Endometrial microvascular endothelial cells (primary cell): ENCODE data around the gene WNK2. TPM values are rescaled to one million over a fixed set of nuclear protein-coding genes. Genes with fewer than 3 reads are reported as not detected.
"Not testable (repeated sequence)": the region's sequence is repeated elsewhere in the genome, so short reads cannot be mapped to it uniquely, and the experiment has no call there.

Source experiments
- in situ Hi-C: cut with HindIII; loops from 2 replicates; pipeline ENCODE4 v1.10.0; 2017; ENCODE audit warnings: low sequenced_read_pairs, low pct_unique_long_range_greater_than_20kb; ENCODE audit errors: inconsistent ontology term
- total RNA-seq: library from RNA; depleted of rRNA; stranded (reverse); fragments of >200 nt; gene quantifications from one replicate; pipeline ENCODE4 v1.2.3, GENCODE V29; 2015; ENCODE audit errors: inconsistent ontology term

Gene WNK2
- total RNA-seq, 1 donor from 2014 or later = not detected

- in situ Hi-C loops = no loop called here
Measured at GRCh38 chr9:93307468-93308157, 123.7 kb downstream of the WNK2 start.

GRCh38 chr9:93308158-93308602 lies 124.2 kb downstream of the WNK2 start:
- in situ Hi-C loops = no loop called here

- in situ Hi-C loops = no loop called here
Measured at GRCh38 chr9:93308676-93309075, 124.7 kb downstream of the WNK2 start.

- in situ Hi-C loops = no loop called here
Measured at GRCh38 chr9:93309889-93310425, 126.0 kb downstream of the WNK2 start.

- in situ Hi-C loops = no loop called here
Measured at GRCh38 chr9:93315118-93315517, 131.2 kb downstream of the WNK2 start.

GRCh38 chr9:93315960-93316359 lies 132.0 kb downstream of the WNK2 start:
- in situ Hi-C loops = no loop called here

GRCh38 chr9:93316726-93317494 lies 133.0 kb downstream of the WNK2 start:
- in situ Hi-C loops = no loop called here

- in situ Hi-C loops = no loop called here
Measured at GRCh38 chr9:93317495-93318094, 133.7 kb downstream of the WNK2 start.

GRCh38 chr9:93318480-93318879 lies 134.5 kb downstream of the WNK2 start:
- in situ Hi-C loops = no loop called here

GRCh38 chr9:93319301-93319991 lies 135.5 kb downstream of the WNK2 start:
- in situ Hi-C loops = no loop called here

- in situ Hi-C loops = no loop called here
Measured at GRCh38 chr9:93319992-93320500, 136.1 kb downstream of the WNK2 start.

- in situ Hi-C loops = no loop called here
Measured at GRCh38 chr9:93320591-93321219, 136.8 kb downstream of the WNK2 start.

- in situ Hi-C loops = no loop called here
Measured at GRCh38 chr9:93321220-93321610, 137.3 kb downstream of the WNK2 start.

- in situ Hi-C loops = not testable (repeated sequence)
Measured at GRCh38 chr9:93323446-93323954, 139.6 kb downstream of the WNK2 start.

- in situ Hi-C loops = no loop called here
Measured at GRCh38 chr9:93324191-93324834, 140.4 kb downstream of the WNK2 start.

GRCh38 chr9:93325307-93326035 lies 141.5 kb downstream of the WNK2 start:
- in situ Hi-C loops = no loop called here

- in situ Hi-C loops = no loop called here
Measured at GRCh38 chr9:93326056-93326455, 142.1 kb downstream of the WNK2 start.
